ENCODE results near the gene WBP2.

Gene WBP2

GRCh38 chr17:75891022-75891604 is 36.0 kb upstream of the WBP2 start (continued):
- TF ChIP-seq ZBTB20 (tag by site-specific recombination; IDR thresholded peaks at IDR 0.05) (no peak), PRDM2 (tag by site-specific recombination; IDR thresholded peaks at IDR 0.05; ENCODE audit: borderline replicate concordance) (no peak), ZNF155 (tag by site-specific recombination; IDR thresholded peaks at IDR 0.05) (no peak), ZNF560 (tag by site-specific recombination; IDR thresholded peaks at IDR 0.05; ENCODE audit: borderline replicate concordance) (no peak), ZNF660 (tag by site-specific recombination; IDR thresholded peaks at IDR 0.05) (no peak)

GRCh38 chr17:75889454-75889853 is 34.3 kb upstream of the WBP2 start:
- ChIA-PET POLR2A (interaction anchor here (0.7 to 2.2 kb wide), 6 partner anchors 8 to 62 kb away, joined by 3 to 12 read pairs (median 5); partner anchors contain the start of genes MRPL38, TRIM47 and WBP2), CTCF (interaction anchor here (0.7 to 1.9 kb wide), 4 partner anchors 11 to 44 kb away, joined by 3 to 11 read pairs (median 6); partner anchors contain the start of gene TRIM47)

More at GRCh38 chr17:75889454-75889853, 34.3 kb upstream of the WBP2 start:
- Histone ChIP-seq H3K9me3 (ENCODE audit: control insufficient read depth, insufficient read depth, low read depth, low read length) (no peaks in the 10 kb centered on the region), H3K4me1 (ENCODE audit: control insufficient read depth, insufficient read depth, low read length) (no peaks in the 10 kb centered on the region), H3K4me3 (ENCODE audit: low read depth, low read length) (no peak overlapping the region), H3K27ac (ENCODE audit: extremely low read depth, low read depth, low read length) (no peak overlapping the region), H3K36me3 (ENCODE audit: control insufficient read depth in 2 of 2, insufficient read depth in 1 of 2, low read length in 2 of 2) (peaks cover 11 to 38% of the 10 kb centered on the region in 2 experiments; a peak in 2 of 3 replicates)
- TF ChIP-seq PRDM2 (tag by site-specific recombination; IDR thresholded peaks at IDR 0.05; ENCODE audit: borderline replicate concordance) (no peak), ZNF600 (tag by site-specific recombination; IDR thresholded peaks at IDR 0.05) (peak; percentile 57; the same call in 1 of the 2 replicates), ZFHX2 (tag by site-specific recombination; conservative IDR thresholded peaks at IDR 0.05) (0 out of 2 replicates have a peak, but pooled peaks have one; percentile 10), ZNF157 (tag by site-specific recombination; IDR thresholded peaks at IDR 0.05) (no peak), EGR2 (tag by site-specific recombination; IDR thresholded peaks at IDR 0.05; ENCODE audit: low read depth) (0 out of 2 replicates have a peak, but pooled peaks have one; percentile 5)

Data from HEK293 (cell line).